K562 (cell line): Measurements from ENCODE around the gene RTL10. TPM values are rescaled to one million over a fixed set of nuclear protein-coding genes. Genes with fewer than 3 reads are reported as not detected.

Experiments
- ATAC-seq: fragments of 200-7000 bp; cut with Tn5 transposase; 3 replicates; pipeline ENCODE4 v1.9.1; 2020; ENCODE audit warnings: moderate library complexity
- BruUV-seq: library from RNA; stranded (reverse); fragments of 400-500 nt; replicated peaks from 2 replicates; lab custom pipeline; 2021; lab: Mats Ljungman, UMichigan
- CTCF ChIA-PET: fragments of 300-600 bp; formaldehyde crosslinking; extraction: SDS; loops from one replicate; lab custom pipeline; 2021; ENCODE audit warnings: low intra/inter-chr PET ratio; lab: Yijun Ruan, JAX
- POLR2A ChIA-PET: fragments of 300-600, 350-650 bp; sonication (Branson Sonifier 250); formaldehyde crosslinking; extraction: SDS; loops from one replicate; lab custom pipeline; 2021; ENCODE audit warnings: antibody characterized with exemption, inconsistent platforms; lab: Yijun Ruan, JAX
- DNase-seq, 4 experiments: peaks; one replicate each; pipeline versions ENCODE4 v3.0.0 to v3.0.0-alpha.2; 2011 to 2018; ENCODE audit warnings: low spot score in 3 of 4, mixed read lengths in 3 of 4; ENCODE audit errors: extremely low read depth in 1 of 4
- FAIRE-seq: peaks from 2 replicates; lab custom pipeline; 2011; peaks lifted over from hg19 to GRCh38; lab: Jason Lieb, UNC
- H2AFZ ChIP-seq: 2 replicates; pipeline ENCODE4 v1.6.0; 2011; ENCODE audit warnings: low read depth, low read length, control low read depth, inconsistent platforms
- H3K27ac ChIP-seq: fragments of 200-600 bp; 3 replicates; pipeline ENCODE4 v1.8.0; 2011; ENCODE audit warnings: low read depth, mild to moderate bottlenecking, control low read depth, inconsistent platforms, low read length, moderate library complexity, mixed read lengths; ENCODE audit errors: extremely low read depth
- H3K27me3 ChIP-seq, 2 experiments: fragments of 300-600 bp in 1 of 2; 2 replicates in 1 of 2; 3 replicates in 1 of 2; pipeline versions ENCODE4 v1.6.0 to v1.8.0; 2011; ENCODE audit warnings: inconsistent platforms in 2 of 2, low read length in 2 of 2, mild to moderate bottlenecking in 1 of 2, mixed read lengths in 1 of 2, moderate library complexity in 1 of 2; ENCODE audit not compliant: control insufficient read depth in 2 of 2, insufficient read depth in 2 of 2
- H3K36me3 ChIP-seq: fragments of 300-600 bp; 3 replicates; pipeline ENCODE4 v1.8.0; 2011; ENCODE audit warnings: mild to moderate bottlenecking, low read length, inconsistent platforms; ENCODE audit not compliant: control insufficient read depth, insufficient read depth
- H3K4me1 ChIP-seq, 2 experiments: fragments of 200-600 bp in 1 of 2; replicated peaks in 1 of 2; 2 replicates in 1 of 2; 3 replicates in 1 of 2; pipeline versions ENCODE4 v1.5.1 to v1.8.0; 2011; ENCODE audit warnings: inconsistent platforms in 2 of 2, low read length in 2 of 2, mild to moderate bottlenecking in 1 of 2, mixed read lengths in 1 of 2, moderate library complexity in 1 of 2; ENCODE audit not compliant: control insufficient read depth in 2 of 2, insufficient read depth in 2 of 2
- H3K4me2 ChIP-seq: 2 replicates; pipeline ENCODE4 v1.6.1; 2011; ENCODE audit warnings: low read length, control low read depth, inconsistent platforms, mixed read lengths; ENCODE audit not compliant: insufficient read depth
- H3K4me3 ChIP-seq: fragments of 200-600 bp; sonication (generic), shearing (Covaris generic); 2 replicates; pipeline ENCODE4 v1.5.1; 2016; ENCODE audit warnings: control low read depth, inconsistent platforms
- H3K79me2 ChIP-seq: fragments of 200-600 bp; 3 replicates; pipeline ENCODE4 v1.8.0; 2011; ENCODE audit warnings: low read length, inconsistent platforms; ENCODE audit not compliant: control insufficient read depth, insufficient read depth
- H3K9ac ChIP-seq, 2 experiments: 2 replicates each; pipeline versions ENCODE4 v1.6.0 to v1.6.1; 2011; ENCODE audit warnings: low read depth in 2 of 2, low read length in 2 of 2, control low read depth in 1 of 2, inconsistent platforms in 1 of 2, mild to moderate bottlenecking in 1 of 2, mixed read lengths in 1 of 2; ENCODE audit not compliant: insufficient read depth in 1 of 2
- H3K9me1 ChIP-seq: one replicate; pipeline ENCODE4 v1.6.0; 2011; ENCODE audit warnings: inconsistent platforms, mild to moderate bottlenecking, low read length, moderate library complexity; ENCODE audit not compliant: control insufficient read depth, insufficient read depth
- H3K9me3 ChIP-seq: replicated peaks from 2 replicates; pipeline ENCODE4 v1.5.1; 2011; ENCODE audit warnings: low read depth, low read length, inconsistent platforms; ENCODE audit not compliant: control insufficient read depth, insufficient read depth
- H4K20me1 ChIP-seq: replicated peaks from 2 replicates; pipeline ENCODE4 v1.6.1; 2011; ENCODE audit warnings: low read length, inconsistent platforms, mixed read lengths; ENCODE audit not compliant: control insufficient read depth, insufficient read depth
- HMGXB4 ChIP-seq: sonication (generic); formaldehyde crosslinking; IDR thresholded peaks from 2 replicates; pipeline ENCODE4 v1.8.1; 2023; ENCODE audit warnings: mild to moderate bottlenecking, missing genetic modification reagents
- PHF8 ChIP-seq: fragments of 200-600 bp; sonication (generic); IDR thresholded peaks from 2 replicates; pipeline ENCODE4 v1.6.1; 2012; ENCODE audit warnings: mixed run types, mild to moderate bottlenecking, inconsistent platforms, low read length, moderate library complexity, borderline replicate concordance
- PTBP1 ChIP-seq: fragments of 200-400 bp; formaldehyde crosslinking; IDR thresholded peaks from 2 replicates; pipeline ENCODE4 v1.6.1; 2017; ENCODE audit warnings: low read depth, low read length
- RBBP5 ChIP-seq: fragments of 200-600 bp; sonication (generic); IDR thresholded peaks from 2 replicates; pipeline ENCODE4 v1.6.1; 2012; ENCODE audit warnings: borderline replicate concordance, mild to moderate bottlenecking, low read length, control low read depth, inconsistent platforms; ENCODE audit not compliant: insufficient read depth, poor library complexity, severe bottlenecking
- SP1 ChIP-seq: sonication (generic); formaldehyde crosslinking; IDR thresholded peaks from 2 replicates; pipeline ENCODE4 v1.8.1; 2022; ENCODE audit warnings: mild to moderate bottlenecking, missing genetic modification reagents
- ZSCAN32 ChIP-seq: fragments of 450-650 bp; formaldehyde crosslinking; IDR thresholded peaks from 2 replicates; pipeline ENCODE4 v1.4.0; 2020; ENCODE audit warnings: mild to moderate bottlenecking, moderate library complexity
- WGBS: fragments of 100-300 bp; shearing (Covaris generic); methylation state at CpG from one replicate; pipeline ENCODE4 v1.1.6; 2016; ENCODE audit warnings: low coverage, mixed read lengths; ENCODE audit not compliant: insufficient coverage; ENCODE audit errors: missing lambda C conversion rate; 5-methylcytosine and 5-hydroxymethylcytosine counted together
- in situ Hi-C: fragments of 300-500 bp; cut with MboI; formaldehyde crosslinking; loops from 4 replicates; pipeline ENCODE4 v1.15.0; 2018; ENCODE audit warnings: inconsistent platforms, mixed read lengths
- intact Hi-C: fragments of 100-400 bp; cut with micrococcal nuclease; formaldehyde crosslinking; loops from 2 replicates; pipeline ENCODE4 v1.14.2; 2022
- polyA plus RNA-seq, 8 experiments: library from polyadenylated mRNA; depleted of rRNA in 4 of 8; stranded (reverse) in 5 of 8; unstranded in 3 of 8; fragments of >200 nt; fragmentation: Nextera tagmentation in 2 of 8; fragmentation: Illumina TruSeq in 1 of 8; extraction: Ambion mirVana in 2 of 8; extraction: Trizol in 1 of 8; gene quantifications; 2 replicates each; pipeline versions ENCODE4 v1.2.1 to v1.2.3, GENCODE V29; 2011 to 2014; ENCODE audit warnings: inconsistent platforms in 1 of 8, missing spikeins in 1 of 8
- total RNA-seq, 7 experiments: library from RNA; depleted of rRNA in 6 of 7; stranded (reverse); fragments of >200 nt in 6 of 7; fragmentation: Illumina TruSeq in 2 of 7; extraction: Trizol in 2 of 7; gene quantifications; 2 replicates each; pipeline versions ENCODE4 v1.2.1 to v1.2.3, GENCODE V29; 2011 to 2021; ENCODE audit warnings: low replicate concordance in 1 of 7
- TF ChIP-seq, protein P1 (sequence below): fragments of 450-650 bp; formaldehyde crosslinking; IDR thresholded peaks from 2 replicates; pipeline ENCODE4 v1.4.0; 2022; ENCODE audit warnings: mild to moderate bottlenecking, moderate library complexity
- TF ChIP-seq, protein P2 (sequence below): fragments of 250-450 bp; sonication (Bioruptor Pico); IDR thresholded peaks from 2 replicates; pipeline ENCODE4 v1.4.0; 2020
- TF ChIP-seq, protein P3 (sequence below): fragments of 450-650 bp; IDR thresholded peaks from 2 replicates; pipeline ENCODE4 v1.6.1; 2016; ENCODE audit warnings: missing biosample characterization, missing genetic modification characterization

RTL10 gene
- total and polyA plus RNA-seq, 9 of the 15 experiments (the other 6 are each of a cell fraction or from before 2014, with no cell fraction given) = 19.8 to 75.5 (median 32.5) TPM

GRCh38 chr22:19850763-19851109 is 3.9 kb downstream of the RTL10 start:
- no peak for FAIRE-seq
- no peak overlapping the region for H3K27ac ChIP-seq
- H3K27me3 ChIP-seq = no peaks in the 10 kb centered on the region
- peaks cover 70% of the 10 kb centered on the region for H3K79me2 ChIP-seq
- no peak overlapping the region for H3K4me3 ChIP-seq
- no peak for ATAC-seq
- H3K9me3 ChIP-seq = peaks cover 5% of the 10 kb centered on the region; the same call in 1 of the 2 replicates
- BruUV-seq = no TSS peak
- ChIA-PET CTCF (no interaction called here), POLR2A (interaction anchor here (0.6 to 13.6 kb wide), 16 partner anchors 9 to 735 kb away, joined by 3 to 247 read pairs (median 5); no protein-coding TSS in a partner anchor)
- WGBS = 86% methylated on average over 9 of the region's 9 CpGs
- peak in 1 of 4 experiments; percentile 60 for DNase-seq
- in situ Hi-C loops = no loop called here
- H3K36me3 ChIP-seq = peaks cover 60% of the 10 kb centered on the region
- H3K9ac ChIP-seq = peak overlapping the region in 1 of 2 experiments; percentile 68; a peak in 2 of 4 replicates
- H3K4me1 ChIP-seq = peaks cover 15 to 73% of the 10 kb centered on the region in 2 experiments
- no peak overlapping the region for H3K4me2 ChIP-seq
- intact Hi-C loops = loop anchor here (5.0 to 10.0 kb wide), 3 partner anchors 33 to 174 kb away; partner anchors contain the start of gene TANGO2
- peaks cover 21% of the 10 kb centered on the region for H3K9me1 ChIP-seq
- no peak overlapping the region for H2AFZ ChIP-seq
- peaks cover 44% of the 10 kb centered on the region; the same call in 1 of the 2 replicates for H4K20me1 ChIP-seq
- TF ChIP-seq ZSCAN32 (CRISPR knock-in tag) (peak; percentile 85), HMGXB4 (CRISPR knock-in tag) (peak; percentile 36; the same call in 1 of the 2 replicates), SP1 (CRISPR knock-in tag) (no peak), PHF8 (peak; percentile 19; the same call in 1 of the 2 replicates), PTBP1 (no peak), RBBP5 (peak; percentile 28)
- TF ChIP-seq, protein P1, sequence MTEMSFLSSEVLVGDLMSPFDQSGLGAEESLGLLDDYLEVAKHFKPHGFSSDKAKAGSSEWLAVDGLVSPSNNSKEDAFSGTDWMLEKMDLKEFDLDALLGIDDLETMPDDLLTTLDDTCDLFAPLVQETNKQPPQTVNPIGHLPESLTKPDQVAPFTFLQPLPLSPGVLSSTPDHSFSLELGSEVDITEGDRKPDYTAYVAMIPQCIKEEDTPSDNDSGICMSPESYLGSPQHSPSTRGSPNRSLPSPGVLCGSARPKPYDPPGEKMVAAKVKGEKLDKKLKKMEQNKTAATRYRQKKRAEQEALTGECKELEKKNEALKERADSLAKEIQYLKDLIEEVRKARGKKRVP = 0 out of 2 replicates have a peak, but pooled peaks have one; percentile 47
- TF ChIP-seq, protein P2, sequence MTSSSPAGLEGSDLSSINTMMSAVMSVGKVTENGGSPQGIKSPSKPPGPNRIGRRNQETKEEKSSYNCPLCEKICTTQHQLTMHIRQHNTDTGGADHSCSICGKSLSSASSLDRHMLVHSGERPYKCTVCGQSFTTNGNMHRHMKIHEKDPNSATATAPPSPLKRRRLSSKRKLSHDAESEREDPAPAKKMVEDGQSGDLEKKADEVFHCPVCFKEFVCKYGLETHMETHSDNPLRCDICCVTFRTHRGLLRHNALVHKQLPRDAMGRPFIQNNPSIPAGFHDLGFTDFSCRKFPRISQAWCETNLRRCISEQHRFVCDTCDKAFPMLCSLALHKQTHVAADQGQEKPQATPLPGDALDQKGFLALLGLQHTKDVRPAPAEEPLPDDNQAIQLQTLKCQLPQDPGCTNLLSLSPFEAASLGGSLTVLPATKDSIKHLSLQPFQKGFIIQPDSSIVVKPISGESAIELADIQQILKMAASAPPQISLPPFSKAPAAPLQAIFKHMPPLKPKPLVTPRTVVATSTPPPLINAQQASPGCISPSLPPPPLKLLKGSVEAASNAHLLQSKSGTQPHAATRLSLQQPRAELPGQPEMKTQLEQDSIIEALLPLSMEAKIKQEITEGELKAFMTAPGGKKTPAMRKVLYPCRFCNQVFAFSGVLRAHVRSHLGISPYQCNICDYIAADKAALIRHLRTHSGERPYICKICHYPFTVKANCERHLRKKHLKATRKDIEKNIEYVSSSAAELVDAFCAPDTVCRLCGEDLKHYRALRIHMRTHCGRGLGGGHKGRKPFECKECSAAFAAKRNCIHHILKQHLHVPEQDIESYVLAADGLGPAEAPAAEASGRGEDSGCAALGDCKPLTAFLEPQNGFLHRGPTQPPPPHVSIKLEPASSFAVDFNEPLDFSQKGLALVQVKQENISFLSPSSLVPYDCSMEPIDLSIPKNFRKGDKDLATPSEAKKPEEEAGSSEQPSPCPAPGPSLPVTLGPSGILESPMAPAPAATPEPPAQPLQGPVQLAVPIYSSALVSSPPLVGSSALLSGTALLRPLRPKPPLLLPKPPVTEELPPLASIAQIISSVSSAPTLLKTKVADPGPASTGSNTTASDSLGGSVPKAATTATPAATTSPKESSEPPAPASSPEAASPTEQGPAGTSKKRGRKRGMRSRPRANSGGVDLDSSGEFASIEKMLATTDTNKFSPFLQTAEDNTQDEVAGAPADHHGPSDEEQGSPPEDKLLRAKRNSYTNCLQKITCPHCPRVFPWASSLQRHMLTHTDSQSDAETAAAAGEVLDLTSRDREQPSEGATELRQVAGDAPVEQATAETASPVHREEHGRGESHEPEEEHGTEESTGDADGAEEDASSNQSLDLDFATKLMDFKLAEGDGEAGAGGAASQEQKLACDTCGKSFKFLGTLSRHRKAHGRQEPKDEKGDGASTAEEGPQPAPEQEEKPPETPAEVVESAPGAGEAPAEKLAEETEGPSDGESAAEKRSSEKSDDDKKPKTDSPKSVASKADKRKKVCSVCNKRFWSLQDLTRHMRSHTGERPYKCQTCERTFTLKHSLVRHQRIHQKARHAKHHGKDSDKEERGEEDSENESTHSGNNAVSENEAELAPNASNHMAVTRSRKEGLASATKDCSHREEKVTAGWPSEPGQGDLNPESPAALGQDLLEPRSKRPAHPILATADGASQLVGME (CRISPR knock-in tag) = peak; percentile 7; the same call in 1 of the 2 replicates
- TF ChIP-seq, protein P3, sequence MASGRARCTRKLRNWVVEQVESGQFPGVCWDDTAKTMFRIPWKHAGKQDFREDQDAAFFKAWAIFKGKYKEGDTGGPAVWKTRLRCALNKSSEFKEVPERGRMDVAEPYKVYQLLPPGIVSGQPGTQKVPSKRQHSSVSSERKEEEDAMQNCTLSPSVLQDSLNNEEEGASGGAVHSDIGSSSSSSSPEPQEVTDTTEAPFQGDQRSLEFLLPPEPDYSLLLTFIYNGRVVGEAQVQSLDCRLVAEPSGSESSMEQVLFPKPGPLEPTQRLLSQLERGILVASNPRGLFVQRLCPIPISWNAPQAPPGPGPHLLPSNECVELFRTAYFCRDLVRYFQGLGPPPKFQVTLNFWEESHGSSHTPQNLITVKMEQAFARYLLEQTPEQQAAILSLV (tag) = peak; percentile 67
